ENCODE data around the gene DLEC1. TPM values are rescaled to one million over a fixed set of nuclear protein-coding genes. Genes with fewer than 3 reads are reported as not detected.

The DLEC1 gene
- total and polyA plus RNA-seq, 9 of the 15 experiments (the other 6 are each of a cell fraction or from before 2014, with no cell fraction given) = 0.07 to 0.08 TPM; not detected in 7

DNA sequence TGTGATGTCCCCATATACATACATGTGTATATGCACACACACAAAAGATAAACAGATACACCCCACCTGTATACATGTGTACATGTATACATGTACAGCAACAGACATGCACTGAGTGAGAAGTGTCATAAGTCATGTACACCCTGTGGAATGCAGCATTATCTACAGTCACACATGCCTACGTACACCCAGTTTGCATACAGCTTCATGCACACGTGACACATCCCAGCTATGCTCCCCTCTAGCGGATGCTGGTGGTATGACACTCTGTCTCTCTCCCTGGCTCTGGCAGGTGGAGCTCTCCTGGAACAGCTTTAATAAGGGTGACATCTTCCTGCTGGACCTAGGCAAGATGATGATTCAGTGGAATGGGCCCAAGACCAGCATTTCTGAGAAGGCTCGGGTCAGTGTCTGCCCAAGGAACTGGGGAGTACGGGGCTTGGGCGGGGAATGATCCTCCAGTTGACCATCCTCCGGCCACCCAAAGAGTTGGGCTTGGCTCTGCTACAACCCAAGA lies 42.2 kb upstream of the DLEC1 start (continued):
- TF ChIP-seq, protein P1, sequence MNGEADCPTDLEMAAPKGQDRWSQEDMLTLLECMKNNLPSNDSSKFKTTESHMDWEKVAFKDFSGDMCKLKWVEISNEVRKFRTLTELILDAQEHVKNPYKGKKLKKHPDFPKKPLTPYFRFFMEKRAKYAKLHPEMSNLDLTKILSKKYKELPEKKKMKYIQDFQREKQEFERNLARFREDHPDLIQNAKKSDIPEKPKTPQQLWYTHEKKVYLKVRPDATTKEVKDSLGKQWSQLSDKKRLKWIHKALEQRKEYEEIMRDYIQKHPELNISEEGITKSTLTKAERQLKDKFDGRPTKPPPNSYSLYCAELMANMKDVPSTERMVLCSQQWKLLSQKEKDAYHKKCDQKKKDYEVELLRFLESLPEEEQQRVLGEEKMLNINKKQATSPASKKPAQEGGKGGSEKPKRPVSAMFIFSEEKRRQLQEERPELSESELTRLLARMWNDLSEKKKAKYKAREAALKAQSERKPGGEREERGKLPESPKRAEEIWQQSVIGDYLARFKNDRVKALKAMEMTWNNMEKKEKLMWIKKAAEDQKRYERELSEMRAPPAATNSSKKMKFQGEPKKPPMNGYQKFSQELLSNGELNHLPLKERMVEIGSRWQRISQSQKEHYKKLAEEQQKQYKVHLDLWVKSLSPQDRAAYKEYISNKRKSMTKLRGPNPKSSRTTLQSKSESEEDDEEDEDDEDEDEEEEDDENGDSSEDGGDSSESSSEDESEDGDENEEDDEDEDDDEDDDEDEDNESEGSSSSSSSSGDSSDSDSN (IDR thresholded peaks at IDR 0.05; ENCODE audit: borderline replicate concordance in 1 of 2, low read depth in 2 of 2, low read length in 2 of 2) = peak in 1 of 2 experiments; percentile 48; a peak in 1 of 4 replicates
- TF ChIP-seq FOXJ3 (CRISPR knock-in tag; IDR thresholded peaks at IDR 0.05) (no peak), ZNF408 (CRISPR knock-in tag; IDR thresholded peaks at IDR 0.05; ENCODE audit: low read depth) (no peak), FOXK1 (CRISPR knock-in tag; IDR thresholded peaks at IDR 0.05; ENCODE audit: borderline replicate concordance) (peak; percentile 75; the same call in 1 of the 2 replicates), TBL1XR1 (IDR thresholded peaks at IDR 0.05; ENCODE audit: low read length in 2 of 2) (peak in 1 of 2 experiments; percentile 97; a peak in 2 of 4 replicates), TCF3 (CRISPR knock-in tag; IDR thresholded peaks at IDR 0.05) (peak; percentile 69), MCM2 (IDR thresholded peaks at IDR 0.05; ENCODE audit: low read depth) (no peak), HCFC1 (IDR thresholded peaks at IDR 0.05; ENCODE audit: low read depth, low read length) (peak; percentile 53; the same call in 1 of the 2 replicates), CHCHD3 (CRISPR knock-in tag; IDR thresholded peaks at IDR 0.05) (no peak), ETV6 (IDR thresholded peaks at IDR 0.05; ENCODE audit: borderline replicate concordance in 1 of 2, low read depth in 2 of 2, low read length in 1 of 2) (no peak), ETV6 (CRISPR knock-in tag; IDR thresholded peaks at IDR 0.05; ENCODE audit: borderline replicate concordance) (no peak), HNRNPUL1 (IDR thresholded peaks at IDR 0.05; ENCODE audit: low read length) (no peak), SP2 (IDR thresholded peaks at IDR 0.05; ENCODE audit: extremely low read depth, low read depth, low read length, poor library complexity, severe bottlenecking) (no peak), BRD4 (IDR thresholded peaks at IDR 0.05) (no peak), SMARCA4 (IDR thresholded peaks at IDR 0.05) (peak; percentile 65), CHD2 (IDR thresholded peaks at IDR 0.05; ENCODE audit: low read depth, low read length) (no peak), PHB (CRISPR knock-in tag; IDR thresholded peaks at IDR 0.05) (no peak)
- TF ChIP-seq, protein P2, sequence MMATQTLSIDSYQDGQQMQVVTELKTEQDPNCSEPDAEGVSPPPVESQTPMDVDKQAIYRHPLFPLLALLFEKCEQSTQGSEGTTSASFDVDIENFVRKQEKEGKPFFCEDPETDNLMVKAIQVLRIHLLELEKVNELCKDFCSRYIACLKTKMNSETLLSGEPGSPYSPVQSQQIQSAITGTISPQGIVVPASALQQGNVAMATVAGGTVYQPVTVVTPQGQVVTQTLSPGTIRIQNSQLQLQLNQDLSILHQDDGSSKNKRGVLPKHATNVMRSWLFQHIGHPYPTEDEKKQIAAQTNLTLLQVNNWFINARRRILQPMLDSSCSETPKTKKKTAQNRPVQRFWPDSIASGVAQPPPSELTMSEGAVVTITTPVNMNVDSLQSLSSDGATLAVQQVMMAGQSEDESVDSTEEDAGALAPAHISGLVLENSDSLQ (IDR thresholded peaks at IDR 0.05) = peak; percentile 77
- TF ChIP-seq, protein P3, sequence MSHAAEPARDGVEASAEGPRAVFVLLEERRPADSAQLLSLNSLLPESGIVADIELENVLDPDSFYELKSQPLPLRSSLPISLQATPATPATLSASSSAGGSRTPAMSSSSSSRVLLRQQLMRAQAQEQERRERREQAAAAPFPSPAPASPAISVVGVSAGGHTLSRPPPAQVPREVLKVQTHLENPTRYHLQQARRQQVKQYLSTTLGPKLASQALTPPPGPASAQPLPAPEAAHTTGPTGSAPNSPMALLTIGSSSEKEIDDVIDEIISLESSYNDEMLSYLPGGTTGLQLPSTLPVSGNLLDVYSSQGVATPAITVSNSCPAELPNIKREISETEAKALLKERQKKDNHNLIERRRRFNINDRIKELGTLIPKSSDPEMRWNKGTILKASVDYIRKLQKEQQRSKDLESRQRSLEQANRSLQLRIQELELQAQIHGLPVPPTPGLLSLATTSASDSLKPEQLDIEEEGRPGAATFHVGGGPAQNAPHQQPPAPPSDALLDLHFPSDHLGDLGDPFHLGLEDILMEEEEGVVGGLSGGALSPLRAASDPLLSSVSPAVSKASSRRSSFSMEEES (CRISPR knock-in tag; IDR thresholded peaks at IDR 0.05) = peak; percentile 96
- TF ChIP-seq, protein P4, sequence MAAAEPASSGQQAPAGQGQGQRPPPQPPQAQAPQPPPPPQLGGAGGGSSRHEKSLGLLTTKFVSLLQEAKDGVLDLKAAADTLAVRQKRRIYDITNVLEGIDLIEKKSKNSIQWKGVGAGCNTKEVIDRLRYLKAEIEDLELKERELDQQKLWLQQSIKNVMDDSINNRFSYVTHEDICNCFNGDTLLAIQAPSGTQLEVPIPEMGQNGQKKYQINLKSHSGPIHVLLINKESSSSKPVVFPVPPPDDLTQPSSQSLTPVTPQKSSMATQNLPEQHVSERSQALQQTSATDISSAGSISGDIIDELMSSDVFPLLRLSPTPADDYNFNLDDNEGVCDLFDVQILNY (CRISPR knock-in tag; IDR thresholded peaks at IDR 0.05) = peak; percentile 75; the same call in 1 of the 2 replicates
- TF ChIP-seq, protein P5, sequence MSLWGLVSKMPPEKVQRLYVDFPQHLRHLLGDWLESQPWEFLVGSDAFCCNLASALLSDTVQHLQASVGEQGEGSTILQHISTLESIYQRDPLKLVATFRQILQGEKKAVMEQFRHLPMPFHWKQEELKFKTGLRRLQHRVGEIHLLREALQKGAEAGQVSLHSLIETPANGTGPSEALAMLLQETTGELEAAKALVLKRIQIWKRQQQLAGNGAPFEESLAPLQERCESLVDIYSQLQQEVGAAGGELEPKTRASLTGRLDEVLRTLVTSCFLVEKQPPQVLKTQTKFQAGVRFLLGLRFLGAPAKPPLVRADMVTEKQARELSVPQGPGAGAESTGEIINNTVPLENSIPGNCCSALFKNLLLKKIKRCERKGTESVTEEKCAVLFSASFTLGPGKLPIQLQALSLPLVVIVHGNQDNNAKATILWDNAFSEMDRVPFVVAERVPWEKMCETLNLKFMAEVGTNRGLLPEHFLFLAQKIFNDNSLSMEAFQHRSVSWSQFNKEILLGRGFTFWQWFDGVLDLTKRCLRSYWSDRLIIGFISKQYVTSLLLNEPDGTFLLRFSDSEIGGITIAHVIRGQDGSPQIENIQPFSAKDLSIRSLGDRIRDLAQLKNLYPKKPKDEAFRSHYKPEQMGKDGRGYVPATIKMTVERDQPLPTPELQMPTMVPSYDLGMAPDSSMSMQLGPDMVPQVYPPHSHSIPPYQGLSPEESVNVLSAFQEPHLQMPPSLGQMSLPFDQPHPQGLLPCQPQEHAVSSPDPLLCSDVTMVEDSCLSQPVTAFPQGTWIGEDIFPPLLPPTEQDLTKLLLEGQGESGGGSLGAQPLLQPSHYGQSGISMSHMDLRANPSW (CRISPR knock-in tag; IDR thresholded peaks at IDR 0.05) = peak; percentile 88
